Measurements from ENCODE around the gene TMEM270.

TMEM270 gene

DNA sequence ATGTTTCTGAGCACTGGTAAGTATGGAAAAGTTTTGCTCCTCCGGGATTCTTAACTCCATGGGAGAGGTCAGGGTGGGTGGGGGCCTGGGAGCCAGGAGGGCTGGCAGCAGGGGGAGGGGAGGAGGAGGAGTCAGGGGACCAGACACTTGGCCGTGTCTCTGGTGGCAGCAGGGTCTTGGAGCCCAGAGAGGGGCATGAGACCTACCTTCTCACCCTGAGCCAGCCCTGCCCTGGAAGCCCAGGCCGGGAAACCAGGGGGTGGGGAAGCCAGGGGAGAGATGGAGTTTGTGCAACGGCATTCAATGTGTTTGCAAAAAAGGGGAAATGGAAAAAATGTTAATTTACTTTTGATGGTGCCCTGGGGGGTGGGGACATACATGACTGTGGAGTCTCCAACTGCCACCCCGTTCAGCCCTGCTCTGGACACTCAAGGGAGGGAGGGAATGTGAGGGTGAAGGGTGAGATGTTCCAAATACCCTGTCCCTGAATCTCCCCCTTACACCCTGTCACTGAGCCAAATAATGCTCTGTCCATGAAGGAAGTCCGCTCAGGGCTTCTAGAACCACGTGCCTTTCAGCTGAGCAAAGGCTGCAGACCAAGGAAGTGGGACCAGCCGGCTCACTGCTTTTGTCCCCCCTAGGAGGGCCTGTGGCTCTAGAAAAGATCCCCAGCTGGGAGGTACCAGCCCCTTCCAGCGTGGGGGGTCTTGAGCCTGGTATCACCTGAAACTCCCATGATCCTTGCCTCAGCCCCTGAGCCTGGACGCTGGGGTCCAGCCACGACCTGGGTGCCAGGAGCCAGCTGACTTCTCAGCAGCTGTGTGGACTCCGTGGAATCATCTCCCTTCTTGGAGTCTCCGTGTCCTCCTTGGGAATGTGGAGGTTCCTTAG, 48.3 kb downstream of the TMEM270 start:
- FAIRE-seq, result no peak

DNA sequence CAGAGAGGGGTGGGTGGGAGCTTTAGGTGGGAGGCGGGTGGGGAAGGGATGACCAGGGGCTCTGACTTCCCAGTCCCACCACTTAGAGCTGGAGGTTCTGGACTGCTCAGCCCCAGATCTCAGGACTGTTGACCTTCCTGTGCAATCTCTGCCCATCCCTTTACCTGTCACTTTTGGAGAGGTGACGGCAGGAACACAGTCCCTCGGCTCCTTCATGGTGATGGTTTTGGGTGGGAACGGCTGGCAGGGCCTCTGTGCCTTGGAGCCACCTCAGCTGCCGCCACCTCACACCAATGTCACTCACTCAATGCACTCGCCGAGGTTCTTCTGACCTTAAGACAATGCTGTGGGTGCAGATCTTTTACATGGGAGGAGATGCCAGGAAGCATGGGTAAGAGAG, 49.0 kb downstream of the TMEM270 start:
- FAIRE-seq, result no peak

GRCh38 chr7:73912223-73912622, 51.3 kb downstream of the TMEM270 start:
- FAIRE-seq, result no peak
